A673 (cell line): ENCODE data around the gene PADI4. TPM values are rescaled to one million over a fixed set of nuclear protein-coding genes. Genes with fewer than 3 reads are reported as not detected.

ENCODE experiments used
- BruUV-seq: library from RNA; stranded (reverse); fragments of 400-500 nt; replicated peaks from 2 replicates; lab custom pipeline; 2021; lab: Mats Ljungman, UMichigan
- CTCF ChIA-PET: fragments of 300-600 bp; sonication (Branson Sonifier 250); formaldehyde crosslinking; loops from one replicate; lab custom pipeline; 2022; ENCODE audit warnings: antibody characterized with exemption; lab: Charles Lee
- POLR2A ChIA-PET: fragments of 300-600 bp; sonication (Branson Sonifier 250); formaldehyde crosslinking; loops from one replicate; lab custom pipeline; 2022; ENCODE audit warnings: antibody characterized with exemption; ENCODE audit not compliant: low non-redundant PET; lab: Charles Lee
- DNase-seq: peaks from one replicate; pipeline ENCODE4 v3.0.0-alpha.2; 2015; ENCODE audit warnings: low spot score
- H3K27ac ChIP-seq: fragments of 200-600 bp; sonication (generic); 2 replicates; pipeline ENCODE4 v1.5.1; 2016; ENCODE audit warnings: mixed run types, low read depth, mild to moderate bottlenecking, mixed read lengths, antibody characterized with exemption, low read length; ENCODE audit not compliant: poor library complexity, severe bottlenecking
- H3K27me3 ChIP-seq: fragments of 200-600 bp; sonication (generic); replicated peaks from 2 replicates; pipeline ENCODE4 v1.6.1; 2017; ENCODE audit warnings: mixed run types, low read depth, mild to moderate bottlenecking, mixed read lengths, antibody characterized with exemption, low read length; ENCODE audit not compliant: insufficient read depth, poor library complexity
- H3K36me3 ChIP-seq: fragments of 200-600 bp; sonication (generic); 2 replicates; pipeline ENCODE4 v1.6.1; 2016; ENCODE audit warnings: mixed run types, mild to moderate bottlenecking, mixed read lengths, antibody characterized with exemption, low read length; ENCODE audit not compliant: insufficient read depth, poor library complexity, severe bottlenecking
- H3K4me1 ChIP-seq: fragments of 200-600 bp; sonication (generic); 2 replicates; pipeline ENCODE4 v1.6.1; 2017; ENCODE audit warnings: mixed run types, mild to moderate bottlenecking, mixed read lengths, antibody characterized with exemption, low read length; ENCODE audit not compliant: insufficient read depth, poor library complexity, severe bottlenecking
- H3K4me3 ChIP-seq: fragments of 200-600 bp; sonication (generic); 2 replicates; pipeline ENCODE4 v1.5.1; 2016; ENCODE audit warnings: low read depth, mixed run types, mild to moderate bottlenecking, mixed read lengths, low read length; ENCODE audit not compliant: poor library complexity, severe bottlenecking
- H3K9me3 ChIP-seq: fragments of 200-600 bp; sonication (generic); 2 replicates; pipeline ENCODE4 v1.6.1; 2016; ENCODE audit warnings: mixed run types, low read depth, mild to moderate bottlenecking, mixed read lengths, antibody characterized with exemption, low read length; ENCODE audit not compliant: poor library complexity, severe bottlenecking
- CTCF ChIP-seq: fragments of 300-800, 200-600 bp; sonication (generic); conservative IDR thresholded peaks from 2 replicates; pipeline ENCODE4 v1.5.1; 2017; ENCODE audit warnings: low read depth, mild to moderate bottlenecking, antibody characterized with exemption, low read length, moderate library complexity, mixed read lengths
- EZH2 ChIP-seq: fragments of 200-600 bp; sonication (generic); IDR thresholded peaks from 2 replicates; pipeline ENCODE4 v1.6.1; 2017; ENCODE audit warnings: borderline replicate concordance, low read depth, mild to moderate bottlenecking, mixed read lengths, antibody characterized with exemption, low read length; ENCODE audit not compliant: poor library complexity, severe bottlenecking
- intact Hi-C: fragments of 100-400 bp; cut with micrococcal nuclease; formaldehyde crosslinking; loops from one replicate; pipeline ENCODE4 v1.10.0; 2022; ENCODE audit not compliant: unreplicated experiment
- total RNA-seq: library from RNA; stranded (reverse); gene quantifications from 2 replicates; pipeline ENCODE4 v1.2.3, GENCODE V29; 2021

The PADI4 gene
- total RNA-seq, 1 experiment from 2014 or later = not detected

- intact Hi-C loops = no loop called here
- no peak for DNase-seq
- POLR2A ChIA-PET = no interaction called here
- Histone ChIP-seq H3K4me3 (no peak overlapping the region), H3K9me3 (no peaks in the 10 kb centered on the region), H3K27me3 (no peaks in the 10 kb centered on the region), H3K36me3 (no peaks in the 10 kb centered on the region), H3K27ac (no peak overlapping the region), H3K4me1 (no peaks in the 10 kb centered on the region)
- CTCF ChIA-PET = no interaction called here
- no TSS peak for BruUV-seq
- no peak for TF ChIP-seq EZH2
- TF ChIP-seq CTCF = no peak
Observed at GRCh38 chr1:17310068-17310640, 2.2 kb downstream of the PADI4 start.

GRCh38 chr1:17313530-17314309, 5.7 kb downstream of the PADI4 start:
- no peak overlapping the region for H3K27ac ChIP-seq
- intact Hi-C loops = no loop called here
- H3K36me3 ChIP-seq = no peaks in the 10 kb centered on the region
- no peaks in the 10 kb centered on the region for H3K4me1 ChIP-seq
- CTCF ChIA-PET = no interaction called here
- POLR2A ChIA-PET = no interaction called here
- no peaks in the 10 kb centered on the region for H3K9me3 ChIP-seq
- no TSS peak for BruUV-seq
- no peaks in the 10 kb centered on the region for H3K27me3 ChIP-seq
- no peak for DNase-seq
- no peak overlapping the region for H3K4me3 ChIP-seq
- TF ChIP-seq CTCF (no peak), EZH2 (no peak)

- H3K4me3 ChIP-seq = no peak overlapping the region
- intact Hi-C loops = no loop called here
- no peaks in the 10 kb centered on the region for H3K36me3 ChIP-seq
- TF ChIP-seq EZH2 = no peak
- TF ChIP-seq CTCF = no peak
- H3K27ac ChIP-seq = no peak overlapping the region
- no peaks in the 10 kb centered on the region for H3K9me3 ChIP-seq
- no peaks in the 10 kb centered on the region for H3K4me1 ChIP-seq
- H3K27me3 ChIP-seq = no peaks in the 10 kb centered on the region
- no peak for DNase-seq
- ChIA-PET CTCF (no interaction called here), POLR2A (no interaction called here)
- no TSS peak for BruUV-seq
Observed at GRCh38 chr1:17314491-17314971, 6.5 kb downstream of the PADI4 start.
